ENCODE measurements around the gene OR6C2.
"Not testable (repeated sequence)": the region's sequence is repeated elsewhere in the genome, so short reads cannot be mapped to it uniquely, and the experiment has no call there.

DNA sequence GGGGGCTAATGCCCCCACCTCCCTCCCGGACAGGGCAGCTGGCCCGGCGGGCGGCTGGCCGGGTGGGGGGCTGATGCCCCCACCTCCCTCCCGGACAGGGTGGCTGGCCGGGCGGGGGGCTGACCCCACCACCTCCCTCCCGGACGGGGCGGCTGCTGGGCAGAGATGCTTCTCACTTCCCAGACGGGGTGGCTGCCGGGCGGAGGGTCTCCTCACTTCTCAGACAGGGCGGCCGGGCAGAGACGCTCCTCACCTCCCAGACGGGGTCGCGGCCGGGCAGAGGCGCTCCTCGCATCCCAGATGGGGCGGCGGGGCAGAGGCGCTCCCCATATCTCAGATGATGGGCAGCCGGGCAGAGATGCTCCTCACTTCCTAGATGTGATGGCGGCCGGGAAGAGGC lies 35.3 kb downstream of the OR6C2 start:
- TF ChIP-seq, protein P1, sequence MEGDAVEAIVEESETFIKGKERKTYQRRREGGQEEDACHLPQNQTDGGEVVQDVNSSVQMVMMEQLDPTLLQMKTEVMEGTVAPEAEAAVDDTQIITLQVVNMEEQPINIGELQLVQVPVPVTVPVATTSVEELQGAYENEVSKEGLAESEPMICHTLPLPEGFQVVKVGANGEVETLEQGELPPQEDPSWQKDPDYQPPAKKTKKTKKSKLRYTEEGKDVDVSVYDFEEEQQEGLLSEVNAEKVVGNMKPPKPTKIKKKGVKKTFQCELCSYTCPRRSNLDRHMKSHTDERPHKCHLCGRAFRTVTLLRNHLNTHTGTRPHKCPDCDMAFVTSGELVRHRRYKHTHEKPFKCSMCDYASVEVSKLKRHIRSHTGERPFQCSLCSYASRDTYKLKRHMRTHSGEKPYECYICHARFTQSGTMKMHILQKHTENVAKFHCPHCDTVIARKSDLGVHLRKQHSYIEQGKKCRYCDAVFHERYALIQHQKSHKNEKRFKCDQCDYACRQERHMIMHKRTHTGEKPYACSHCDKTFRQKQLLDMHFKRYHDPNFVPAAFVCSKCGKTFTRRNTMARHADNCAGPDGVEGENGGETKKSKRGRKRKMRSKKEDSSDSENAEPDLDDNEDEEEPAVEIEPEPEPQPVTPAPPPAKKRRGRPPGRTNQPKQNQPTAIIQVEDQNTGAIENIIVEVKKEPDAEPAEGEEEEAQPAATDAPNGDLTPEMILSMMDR (IDR thresholded peaks at IDR 0.05), result not testable (repeated sequence)
- not testable (repeated sequence) for TF ChIP-seq POLR2A (IDR thresholded peaks at IDR 0.05)

All from prostate gland (tissue), 2 donors.